Fibroblast of the conjunctiva (primary cell): ENCODE measurements around the gene PDE9A.
"Not testable (repeated sequence)": the region's sequence is repeated elsewhere in the genome, so short reads cannot be mapped to it uniquely, and the experiment has no call there.

ENCODE experiments used
- DNase-seq: peaks from one replicate; pipeline ENCODE4 v3.0.0-alpha.2; 2010; ENCODE audit warnings: low read depth

PDE9A gene

DNA sequence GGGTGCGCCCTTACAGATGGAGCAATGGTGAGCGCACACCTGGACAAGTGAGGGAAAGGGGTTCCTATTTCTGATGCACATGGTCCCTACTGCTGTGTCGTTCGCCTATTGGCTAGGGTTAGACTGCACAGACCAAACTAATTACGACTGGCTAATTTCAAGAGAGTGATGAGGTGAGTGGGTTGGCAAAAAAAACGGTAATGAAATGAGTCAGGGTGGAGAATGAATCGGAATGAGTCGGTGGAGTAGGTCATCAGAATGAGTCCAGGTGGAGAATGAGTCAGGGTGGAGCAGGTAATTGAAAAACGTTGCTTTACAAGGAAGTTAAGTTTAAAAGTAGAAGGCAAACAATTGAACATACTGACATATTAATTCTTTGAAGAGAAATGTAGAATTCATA, 146.1 kb downstream of the PDE9A start:
- no peak for DNase-seq

GRCh38 chr21:42799948-42800347, 146.5 kb downstream of the PDE9A start:
- no peak for DNase-seq

- not testable (repeated sequence) for DNase-seq
Observed at GRCh38 chr21:42801616-42802015, 148.2 kb downstream of the PDE9A start.

GRCh38 chr21:42806509-42807140, 153.2 kb downstream of the PDE9A start:
- DNase-seq, result no peak

GRCh38 chr21:42807293-42807895, 154.0 kb downstream of the PDE9A start:
- DNase-seq, result not testable (repeated sequence)

GRCh38 chr21:42807938-42808613, 154.7 kb downstream of the PDE9A start:
- no peak for DNase-seq

GRCh38 chr21:42809171-42809570, 155.8 kb downstream of the PDE9A start:
- DNase-seq, result no peak

DNA sequence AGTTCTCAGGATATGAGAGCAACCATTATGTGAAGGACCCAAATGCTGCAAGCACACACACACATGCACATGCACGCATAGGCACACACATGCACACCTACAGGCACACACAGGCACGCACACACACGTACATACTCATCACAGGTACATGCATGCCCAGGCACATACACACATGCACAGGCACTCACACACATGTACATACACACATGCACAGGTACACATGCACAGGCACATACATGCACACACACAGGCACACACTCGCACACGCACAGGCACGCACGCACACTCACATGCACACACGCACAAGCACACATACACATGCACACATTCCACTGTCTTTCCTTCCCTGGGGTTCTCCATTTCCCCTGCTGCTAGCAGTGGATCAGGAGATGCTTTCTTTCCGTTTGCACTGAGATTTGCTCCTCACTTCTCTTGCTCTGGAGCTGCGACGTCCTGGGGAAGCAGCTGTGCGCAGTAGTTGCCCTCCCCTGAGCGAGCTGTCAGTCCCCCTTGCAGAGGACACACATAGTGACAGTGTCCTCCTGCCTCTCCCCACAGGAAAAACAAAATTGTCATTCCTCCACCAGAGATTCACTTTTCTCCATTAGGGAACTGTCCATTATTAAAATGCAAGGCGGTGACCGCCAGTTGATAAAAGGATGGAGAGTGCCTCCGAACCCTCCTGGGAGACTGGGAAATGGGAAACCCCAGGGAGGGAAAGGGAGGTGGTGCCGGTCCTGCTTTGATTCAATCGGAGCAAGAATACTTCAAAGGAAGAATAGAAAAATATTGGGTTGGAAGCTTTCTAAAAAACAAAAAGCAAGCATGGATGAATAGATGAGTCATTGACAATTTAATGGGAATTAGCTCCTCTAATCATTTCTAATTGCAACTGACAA, 156.4 kb downstream of the PDE9A start:
- DNase-seq, result no peak

- no peak for DNase-seq
Observed at GRCh38 chr21:42811960-42812359, 158.5 kb downstream of the PDE9A start.

DNA sequence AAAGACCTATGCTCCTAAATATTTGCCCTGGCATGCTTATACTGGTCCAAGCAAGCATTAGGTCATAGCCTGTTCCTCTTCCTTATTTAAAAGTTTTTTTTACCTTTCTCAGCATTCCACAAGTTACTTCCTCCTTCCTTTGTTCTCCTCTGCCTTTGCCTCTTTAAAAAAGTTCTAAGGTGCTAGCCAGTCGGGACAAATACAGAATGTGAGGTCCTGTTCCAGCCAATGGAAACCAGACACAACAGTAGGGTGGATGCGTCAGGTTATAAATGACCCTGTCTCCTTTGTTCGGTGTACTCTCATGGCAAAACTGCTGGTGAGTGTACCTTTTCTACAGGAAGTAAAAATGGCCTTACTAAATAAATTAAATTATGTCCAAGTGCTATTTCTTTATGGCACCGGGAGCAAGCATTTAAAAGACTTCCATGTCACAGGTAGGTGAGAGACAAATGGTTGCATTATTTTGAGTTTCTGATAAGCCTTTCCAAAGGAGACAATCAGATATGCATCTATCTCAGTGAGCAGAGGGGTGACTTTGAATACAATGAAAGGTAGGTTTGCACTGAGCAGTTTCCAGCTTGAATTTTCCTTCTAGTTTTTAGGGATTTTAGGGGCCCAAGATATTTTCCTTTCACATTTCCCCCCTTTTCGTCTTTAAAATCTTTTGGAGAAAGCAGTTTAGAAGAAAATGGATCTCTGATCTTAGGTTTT, 159.3 kb downstream of the PDE9A start:
- not testable (repeated sequence) for DNase-seq

DNA sequence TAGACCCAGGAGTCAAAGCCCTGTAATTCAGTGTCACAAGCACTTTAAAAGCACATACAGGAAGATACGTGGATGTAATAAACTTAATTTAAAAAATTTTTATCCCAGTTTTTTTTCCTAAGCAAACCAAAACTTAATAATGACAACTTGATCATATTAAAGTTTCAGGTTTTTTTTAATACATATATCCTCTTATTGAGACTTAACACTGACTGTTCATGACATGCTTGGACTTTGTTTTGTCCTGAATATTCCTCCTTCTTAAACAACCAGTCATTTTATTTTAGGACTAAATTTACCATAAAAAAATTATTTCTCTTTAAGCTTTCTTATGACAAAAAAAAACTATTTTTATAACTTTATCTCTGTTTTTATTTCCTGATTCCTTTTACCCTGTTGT, 161.8 kb downstream of the PDE9A start:
- no peak for DNase-seq

DNA sequence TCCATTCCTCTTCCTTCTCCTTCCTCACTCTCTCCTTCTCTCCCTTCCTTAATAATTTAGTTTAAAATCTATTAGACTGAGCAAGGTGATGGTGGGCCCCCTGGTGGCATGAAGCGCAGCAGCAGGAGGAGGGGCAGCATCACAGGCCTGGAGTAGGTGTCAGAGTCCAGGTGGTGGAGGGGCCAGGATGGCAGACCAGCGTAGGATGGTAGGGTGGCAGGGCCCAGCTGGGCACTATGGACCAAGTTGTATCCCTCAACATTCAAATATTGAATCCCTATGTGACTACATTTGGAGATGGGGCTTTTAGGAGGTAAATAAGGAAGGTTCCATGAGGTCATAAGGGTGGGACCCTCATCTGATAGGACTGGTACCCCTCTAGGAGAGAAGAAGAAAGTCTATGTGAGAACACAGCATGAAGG, 164.9 kb downstream of the PDE9A start:
- peak; percentile 33 for DNase-seq

DNA sequence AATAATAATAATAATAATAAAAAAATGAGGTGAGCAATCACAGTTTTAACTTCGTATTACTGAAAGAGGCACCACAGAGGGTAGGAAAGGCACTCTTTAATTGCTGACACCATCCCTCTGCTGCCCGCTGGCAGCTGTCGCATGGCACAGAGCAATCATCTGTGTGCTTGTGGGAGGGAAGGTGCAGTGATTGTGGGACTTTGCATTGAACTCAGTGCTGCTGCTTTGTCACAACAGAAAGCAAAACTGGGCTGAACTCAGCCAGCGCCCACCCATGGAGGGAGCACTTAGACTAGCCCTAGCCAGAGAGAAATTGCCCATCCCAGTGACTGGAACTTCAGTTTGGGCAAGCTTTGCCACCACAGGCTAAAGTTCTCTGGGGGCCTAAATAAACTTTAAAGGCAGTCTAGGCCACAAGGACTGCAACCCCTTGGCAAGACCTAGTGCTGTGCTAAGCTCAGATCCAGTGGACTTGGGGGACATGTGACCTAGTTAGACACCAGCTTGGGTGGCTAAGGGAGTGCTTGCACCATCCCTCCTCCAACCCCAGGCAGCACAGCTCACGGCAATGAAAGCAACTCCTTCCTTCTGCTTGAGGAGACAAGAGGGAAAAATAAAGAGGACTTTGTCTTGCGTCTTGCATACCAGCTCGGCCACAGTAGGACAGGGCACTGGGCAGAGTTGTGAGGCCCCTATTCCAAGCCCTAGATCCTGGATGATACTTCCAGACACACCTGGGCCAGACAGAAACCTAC, 166.6 kb downstream of the PDE9A start:
- DNase-seq, result no peak

DNA sequence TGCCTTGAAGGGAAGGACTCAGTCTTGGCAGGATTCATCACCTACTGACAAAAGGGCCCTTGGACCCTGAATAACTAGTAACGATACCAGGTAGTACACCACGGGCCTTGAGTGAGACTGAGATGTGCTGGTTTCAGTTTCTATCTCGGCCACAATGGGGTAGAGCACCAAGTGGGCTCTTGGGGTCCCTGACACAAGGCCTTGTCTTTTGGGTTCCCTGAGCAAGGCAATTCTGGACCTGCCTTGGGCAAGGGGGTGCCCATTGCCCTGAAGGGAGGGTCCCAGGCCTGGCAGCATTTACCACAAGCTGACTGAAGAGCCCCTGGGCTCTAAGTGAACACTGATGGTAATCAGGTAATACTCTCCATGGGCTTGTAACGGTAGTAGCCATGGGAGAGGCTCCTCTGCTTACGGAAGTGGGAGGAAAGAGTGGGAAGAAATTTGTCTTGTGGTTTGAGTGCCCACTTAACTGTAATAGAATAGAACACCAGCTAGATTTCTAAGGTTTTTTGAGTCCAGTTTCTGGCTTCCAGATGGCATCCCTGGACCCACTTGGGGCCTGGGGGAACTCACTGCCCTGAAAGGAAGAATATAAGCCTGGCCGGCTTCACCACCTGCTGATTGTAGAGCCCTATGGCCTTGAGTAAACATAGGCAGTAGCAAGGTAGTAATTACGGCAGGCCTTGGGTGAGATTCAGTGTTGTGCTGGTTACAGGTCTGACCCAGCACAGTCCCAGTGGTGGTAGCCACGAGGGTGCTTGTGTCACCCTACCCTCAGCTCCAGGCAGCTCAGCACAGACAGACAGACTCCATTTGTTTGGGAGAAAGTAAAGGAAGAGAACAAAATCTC, 167.4 kb downstream of the PDE9A start:
- no peak for DNase-seq
